ENCODE data around the gene MAPK9. TPM values are rescaled to one million over a fixed set of nuclear protein-coding genes. Genes with fewer than 3 reads are reported as not detected.
A peak's percentile ranks its signal among the peaks of the same experiment; 100 is the strongest.

MAPK9 gene
- total RNA-seq, 4 donors from 2014 or later, result 17.6 to 21.8 (median 19.5) TPM

DNA sequence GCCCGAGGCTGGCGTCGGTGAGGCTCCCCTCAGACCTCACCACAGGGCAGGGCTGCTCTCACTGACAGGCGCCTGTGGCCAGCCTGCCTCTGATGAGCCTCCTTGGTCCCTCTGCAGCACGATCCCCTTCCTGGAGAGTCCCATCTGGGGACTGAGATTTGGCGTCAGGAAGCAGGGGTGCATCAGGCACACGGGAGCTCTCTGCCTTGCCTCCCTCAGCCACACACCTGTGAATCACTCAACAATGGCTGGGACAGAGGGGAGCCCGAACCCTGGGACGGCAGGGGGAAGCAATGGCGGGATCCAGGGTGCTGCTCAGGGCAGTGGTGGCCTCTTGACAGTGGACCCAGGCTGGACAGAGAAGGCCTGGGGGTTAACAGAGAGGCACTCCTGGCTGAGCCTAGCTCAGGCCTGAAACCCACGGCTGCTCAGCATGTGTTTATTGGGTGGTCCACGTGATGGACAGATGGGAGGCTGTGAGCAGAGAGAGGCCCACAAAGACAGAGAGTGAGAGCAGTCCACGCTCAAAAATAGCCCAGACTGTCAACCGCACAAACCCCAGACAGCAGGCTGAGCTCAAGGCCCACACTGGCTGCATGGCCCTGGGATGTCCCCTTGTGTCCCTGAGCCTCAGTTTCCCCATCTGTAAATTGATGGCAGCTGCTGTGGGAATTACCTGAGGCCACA, 94.7 kb downstream of the MAPK9 start:
- no peak for TF ChIP-seq POLR2AphosphoS5 (IDR thresholded peaks at IDR 0.05)
- TF ChIP-seq EP300 (IDR thresholded peaks at IDR 0.05), result no peak
- TF ChIP-seq, protein P1, sequence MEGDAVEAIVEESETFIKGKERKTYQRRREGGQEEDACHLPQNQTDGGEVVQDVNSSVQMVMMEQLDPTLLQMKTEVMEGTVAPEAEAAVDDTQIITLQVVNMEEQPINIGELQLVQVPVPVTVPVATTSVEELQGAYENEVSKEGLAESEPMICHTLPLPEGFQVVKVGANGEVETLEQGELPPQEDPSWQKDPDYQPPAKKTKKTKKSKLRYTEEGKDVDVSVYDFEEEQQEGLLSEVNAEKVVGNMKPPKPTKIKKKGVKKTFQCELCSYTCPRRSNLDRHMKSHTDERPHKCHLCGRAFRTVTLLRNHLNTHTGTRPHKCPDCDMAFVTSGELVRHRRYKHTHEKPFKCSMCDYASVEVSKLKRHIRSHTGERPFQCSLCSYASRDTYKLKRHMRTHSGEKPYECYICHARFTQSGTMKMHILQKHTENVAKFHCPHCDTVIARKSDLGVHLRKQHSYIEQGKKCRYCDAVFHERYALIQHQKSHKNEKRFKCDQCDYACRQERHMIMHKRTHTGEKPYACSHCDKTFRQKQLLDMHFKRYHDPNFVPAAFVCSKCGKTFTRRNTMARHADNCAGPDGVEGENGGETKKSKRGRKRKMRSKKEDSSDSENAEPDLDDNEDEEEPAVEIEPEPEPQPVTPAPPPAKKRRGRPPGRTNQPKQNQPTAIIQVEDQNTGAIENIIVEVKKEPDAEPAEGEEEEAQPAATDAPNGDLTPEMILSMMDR (IDR thresholded peaks at IDR 0.05), result no peak
- no peak for TF ChIP-seq POLR2A (IDR thresholded peaks at IDR 0.05)
- Histone ChIP-seq H3K4me3 (no peak overlapping the region), H3K27me3 (peaks cover 21% of the 10 kb centered on the region), H3K9me3 (no peaks in the 10 kb centered on the region), H3K4me1 (no peaks in the 10 kb centered on the region), H3K27ac (no peak overlapping the region), H3K36me3 (no peaks in the 10 kb centered on the region)
- 69% methylated on average over 5 of the region's 14 CpGs for WGBS
- peak in 1 of 2 donors; percentile 47 for DNase-seq (ENCODE audit: low spot score in 2 of 2)

DNA sequence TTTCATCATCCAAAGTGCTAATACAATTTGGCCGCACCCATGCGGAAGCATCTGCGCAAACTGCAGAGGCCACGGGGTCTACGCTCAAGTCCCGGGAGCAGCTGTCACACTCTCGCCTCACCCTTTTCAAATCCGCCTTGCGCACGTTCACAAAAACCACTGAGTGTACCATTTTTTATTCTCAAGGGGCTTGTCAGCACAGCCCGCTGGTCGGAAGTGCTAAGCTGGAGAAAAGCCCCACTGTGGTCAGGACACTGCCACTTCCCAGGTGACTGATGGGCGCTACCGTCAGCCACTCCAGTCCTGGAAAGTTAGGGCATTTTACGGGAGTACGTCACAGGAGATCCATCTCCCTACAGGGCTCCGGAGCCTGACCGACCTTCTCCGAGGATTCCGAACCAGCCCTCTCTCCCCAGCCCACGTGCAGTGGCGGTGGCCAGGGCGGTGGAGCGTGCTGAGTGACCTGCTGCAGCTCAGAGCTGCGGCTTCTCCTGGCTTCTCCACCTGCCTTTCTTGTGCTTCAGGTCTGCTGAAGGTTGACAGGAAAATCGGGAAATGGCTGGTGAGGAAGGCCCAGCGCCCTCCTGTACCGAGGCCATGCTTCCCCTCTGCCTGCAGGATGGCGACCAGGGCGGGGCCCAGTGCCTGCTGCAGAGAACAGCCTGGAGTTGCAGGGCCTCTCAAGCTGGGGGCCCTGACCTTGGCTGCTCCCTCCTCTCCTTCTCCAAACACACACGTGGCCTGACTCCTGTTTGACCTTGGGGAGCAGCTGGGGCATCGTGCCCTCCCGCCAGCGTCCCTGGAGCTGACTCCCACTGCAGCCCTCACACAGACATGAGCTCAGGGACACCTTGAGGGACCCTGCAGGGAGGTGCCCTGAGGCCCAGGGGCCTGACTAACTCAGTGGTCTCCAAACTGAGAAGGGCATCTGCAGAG, 97.2 kb downstream of the MAPK9 start:
- H3K27ac ChIP-seq, result no peak overlapping the region
- peaks cover 13% of the 10 kb centered on the region for H3K27me3 ChIP-seq
- H3K36me3 ChIP-seq, result no peaks in the 10 kb centered on the region
- no peaks in the 10 kb centered on the region for H3K4me1 ChIP-seq
- DNase-seq (ENCODE audit: low spot score in 2 of 2), result peak; percentile 30 to 57
- no peaks in the 10 kb centered on the region for H3K9me3 ChIP-seq
- WGBS, result 86% methylated on average over 34 of the region's 34 CpGs
- TF ChIP-seq, protein P1 (IDR thresholded peaks at IDR 0.05), result no peak
- TF ChIP-seq EP300 (IDR thresholded peaks at IDR 0.05) (no peak), POLR2AphosphoS5 (IDR thresholded peaks at IDR 0.05) (no peak), POLR2A (IDR thresholded peaks at IDR 0.05) (no peak)
- no peak overlapping the region for H3K4me3 ChIP-seq

DNA sequence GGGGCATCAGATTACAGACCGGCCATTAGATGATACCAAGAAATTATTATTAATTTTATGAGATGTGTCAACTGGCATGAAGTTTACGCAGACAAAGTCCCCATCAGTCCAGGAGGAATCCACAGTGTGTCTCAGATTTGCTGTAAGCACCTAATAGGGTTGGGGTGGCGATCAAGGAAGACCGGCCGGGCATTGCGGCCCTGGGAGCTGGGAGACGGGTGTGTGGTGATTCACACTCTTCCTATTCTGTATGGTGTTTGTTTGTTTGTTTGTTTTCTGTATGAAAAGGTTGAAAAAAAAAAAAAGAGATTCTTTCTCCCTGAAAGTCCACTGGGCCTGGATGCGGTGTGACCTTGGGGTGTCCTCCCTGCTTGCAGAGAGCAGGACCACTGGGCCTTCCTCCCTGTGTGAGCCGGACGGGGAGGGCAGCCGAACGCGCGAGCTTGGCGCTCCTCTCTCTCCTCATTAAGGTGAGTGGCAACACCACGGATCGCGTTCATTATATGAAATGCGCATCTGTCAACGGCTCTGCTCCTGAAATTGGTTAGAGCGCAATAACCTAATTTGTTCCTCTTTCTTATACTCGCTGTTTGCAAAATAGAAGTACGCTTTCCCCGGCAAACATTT, 98.0 kb downstream of the MAPK9 start:
- Histone ChIP-seq H3K27ac (no peak overlapping the region), H3K27me3 (peaks cover 9% of the 10 kb centered on the region), H3K4me1 (no peaks in the 10 kb centered on the region), H3K36me3 (no peaks in the 10 kb centered on the region), H3K9me3 (no peaks in the 10 kb centered on the region), H3K4me3 (no peak overlapping the region)
- WGBS, result 93% methylated on average over 24 of the region's 24 CpGs
- TF ChIP-seq POLR2A (IDR thresholded peaks at IDR 0.05) (no peak), POLR2AphosphoS5 (IDR thresholded peaks at IDR 0.05) (no peak), EP300 (IDR thresholded peaks at IDR 0.05) (no peak)
- TF ChIP-seq, protein P1 (IDR thresholded peaks at IDR 0.05), result no peak
- DNase-seq (ENCODE audit: low spot score in 2 of 2), result peak; percentile 36 to 50

DNA sequence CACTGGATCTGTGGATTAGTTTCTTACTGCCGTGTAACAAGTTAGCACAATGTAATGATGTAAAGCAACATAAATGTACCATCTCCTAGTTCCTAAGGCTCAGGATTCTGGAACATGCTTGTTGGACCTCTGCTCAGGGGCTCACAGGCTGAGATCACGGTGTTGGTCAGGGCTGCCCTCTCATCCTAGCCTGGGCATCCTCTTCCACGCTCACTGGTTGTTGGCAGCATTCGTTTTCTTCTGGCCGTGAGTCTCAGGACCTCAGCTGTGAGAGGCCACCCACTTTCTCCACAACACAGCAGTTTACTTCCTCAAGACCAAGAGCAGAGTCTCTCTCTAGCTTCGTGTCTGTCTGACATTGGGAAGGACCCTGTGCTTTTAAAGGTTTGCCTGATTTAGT, 100.2 kb downstream of the MAPK9 start:
- Histone ChIP-seq H3K4me3 (no peak overlapping the region), H3K27me3 (peaks cover 3% of the 10 kb centered on the region), H3K9me3 (peaks cover 3% of the 10 kb centered on the region), H3K36me3 (no peaks in the 10 kb centered on the region), H3K27ac (no peak overlapping the region), H3K4me1 (no peaks in the 10 kb centered on the region)
- WGBS, result 66% methylated on average over 6 of the region's 6 CpGs
- TF ChIP-seq, protein P1 (IDR thresholded peaks at IDR 0.05), result no peak
- peak in 1 of 2 donors; percentile 65 for DNase-seq (ENCODE audit: low spot score in 2 of 2)

DNA sequence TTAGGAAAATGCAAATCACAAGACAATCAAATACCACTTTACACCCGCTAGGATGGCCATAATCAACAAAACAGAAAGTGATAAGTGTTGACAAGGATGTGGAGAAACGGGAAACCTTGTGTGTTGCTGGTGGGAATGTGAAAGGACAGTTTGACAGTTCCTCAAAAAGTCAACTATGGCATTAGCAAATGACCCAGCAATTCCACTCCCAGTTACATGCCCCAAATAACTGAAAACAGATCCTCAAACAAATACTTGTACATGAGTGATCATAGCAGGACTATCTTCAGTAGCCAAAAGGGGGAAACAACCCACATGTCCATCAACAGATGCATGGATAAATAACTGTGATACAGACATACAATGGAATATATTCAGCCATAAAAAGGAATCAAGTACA, 104.1 kb downstream of the MAPK9 start:
- Histone ChIP-seq H3K4me1 (no peaks in the 10 kb centered on the region), H3K4me3 (no peak overlapping the region), H3K9me3 (peaks cover 3% of the 10 kb centered on the region), H3K36me3 (no peaks in the 10 kb centered on the region), H3K27ac (no peak overlapping the region), H3K27me3 (peaks cover 3% of the 10 kb centered on the region)
- no peak for DNase-seq (ENCODE audit: low spot score in 2 of 2)
- 75% methylated on average over 2 of the region's 2 CpGs for WGBS
- TF ChIP-seq POLR2A (IDR thresholded peaks at IDR 0.05) (no peak), POLR2AphosphoS5 (IDR thresholded peaks at IDR 0.05) (no peak), EP300 (IDR thresholded peaks at IDR 0.05) (no peak)
- TF ChIP-seq, protein P1 (IDR thresholded peaks at IDR 0.05), result no peak

All from suprapubic skin (tissue), 4 donors.